Neutrophil (primary cell): ENCODE results near the gene GNLY.

Experiments
- H3K27ac ChIP-seq: fragments of 200-600 bp; sonication (generic); 2 replicates; pipeline ENCODE4 v1.5.1; 2016; ENCODE audit warnings: mild to moderate bottlenecking, moderate library complexity
- H3K27me3 ChIP-seq: fragments of 200-600 bp; sonication (generic); 2 replicates; pipeline ENCODE4 v1.6.0; 2016; ENCODE audit warnings: mild to moderate bottlenecking
- H3K36me3 ChIP-seq: fragments of 200-600 bp; sonication (generic); 2 replicates; pipeline ENCODE4 v1.5.1; 2017
- H3K4me1 ChIP-seq, 2 experiments: fragments of 200-600 bp in 1 of 2; sonication (generic) in 1 of 2; 1 replicate in 1 of 2; 2 replicates in 1 of 2; pipeline versions ENCODE4 v1.5.1 to v1.6.1; 2013 to 2016; ENCODE audit warnings: low read depth in 1 of 2, low read length in 1 of 2, mild to moderate bottlenecking in 1 of 2, moderate library complexity in 1 of 2; ENCODE audit not compliant: control insufficient read depth in 1 of 2, insufficient read depth in 1 of 2
- H3K4me3 ChIP-seq, 2 experiments: fragments of 200-600 bp in 1 of 2; sonication (generic) in 1 of 2; 1 replicate in 1 of 2; 2 replicates in 1 of 2; pipeline ENCODE4 v1.5.1; 2013 to 2016; ENCODE audit warnings: low read depth in 1 of 2, low read length in 1 of 2, mild to moderate bottlenecking in 1 of 2, moderate library complexity in 1 of 2
- H3K9me3 ChIP-seq: fragments of 200-600 bp; sonication (generic); 2 replicates; pipeline ENCODE4 v1.5.1; 2016
- CTCF ChIP-seq: fragments of 200-600 bp; sonication (generic); IDR thresholded peaks from 2 replicates; pipeline ENCODE4 v1.5.1; 2016; ENCODE audit warnings: antibody characterized with exemption

The GNLY gene

DNA sequence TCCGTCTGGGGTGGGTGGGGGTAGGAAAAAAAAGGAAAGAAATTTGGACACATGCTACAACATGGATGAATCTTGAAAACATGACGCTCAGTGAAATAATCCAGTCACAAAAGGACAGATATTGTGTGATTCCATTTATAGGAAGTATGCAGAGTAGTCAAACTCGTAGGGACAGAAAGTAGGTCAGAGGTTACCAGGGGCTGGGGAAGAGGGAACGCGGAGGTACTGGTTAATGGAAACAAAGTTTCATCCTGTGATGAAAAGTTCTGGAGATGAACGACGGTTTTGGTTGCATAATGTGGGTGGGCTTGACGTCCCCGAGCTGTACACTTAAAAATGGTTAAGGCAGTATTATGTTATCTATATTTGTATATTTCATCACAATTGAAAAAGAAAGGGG is 21.7 kb upstream of the GNLY start:
- no peak for TF ChIP-seq CTCF
- H3K27ac ChIP-seq = peak overlapping the region; percentile 62
- no peak overlapping the region for H3K4me3 ChIP-seq
- H3K36me3 ChIP-seq = no peaks in the 10 kb centered on the region
- no peaks in the 10 kb centered on the region for H3K9me3 ChIP-seq
- no peaks in the 10 kb centered on the region for H3K27me3 ChIP-seq
- peaks cover 62 to 65% of the 10 kb centered on the region in 2 experiments for H3K4me1 ChIP-seq

DNA sequence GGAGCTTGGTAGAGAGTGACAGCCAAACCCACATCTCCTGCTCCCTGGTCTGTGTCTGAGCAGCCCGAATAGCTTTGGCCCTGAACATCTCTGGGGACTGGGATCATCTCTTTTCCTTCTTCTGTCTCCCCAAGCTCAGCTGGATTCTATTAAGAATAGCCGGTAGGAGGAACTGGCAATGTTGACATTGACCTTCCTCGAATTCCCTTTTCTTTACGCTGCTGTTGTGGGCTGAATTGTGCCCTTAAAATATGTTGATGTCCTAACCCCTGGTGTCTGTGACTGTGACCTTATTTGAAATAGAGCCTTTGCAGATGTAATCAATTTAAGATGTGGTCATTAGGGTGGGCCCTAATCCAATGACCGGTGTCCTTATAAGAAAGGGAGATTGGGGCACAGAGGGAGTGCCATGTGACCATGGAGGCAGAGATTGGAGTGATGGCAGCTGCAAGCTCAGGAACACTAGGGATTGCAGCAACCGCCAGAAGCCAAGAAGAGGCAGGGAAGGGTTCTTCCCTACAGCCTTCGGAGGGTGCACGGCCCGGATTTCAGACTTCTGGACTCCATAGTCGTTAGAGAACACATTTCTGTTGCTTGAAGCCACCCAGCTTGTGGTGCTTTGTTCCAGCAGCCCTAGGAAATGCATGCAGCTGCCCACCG is 20.3 kb upstream of the GNLY start:
- Histone ChIP-seq H3K4me1 (peaks cover 52 to 58% of the 10 kb centered on the region in 2 experiments), H3K27ac (peak overlapping the region; percentile 62), H3K27me3 (no peaks in the 10 kb centered on the region), H3K4me3 (no peak overlapping the region), H3K36me3 (no peaks in the 10 kb centered on the region), H3K9me3 (no peaks in the 10 kb centered on the region)
- no peak for TF ChIP-seq CTCF

GRCh38 chr2:85674417-85674816 is 19.7 kb upstream of the GNLY start:
- peak overlapping the region; percentile 62 for H3K27ac ChIP-seq
- TF ChIP-seq CTCF = no peak
- no peaks in the 10 kb centered on the region for H3K36me3 ChIP-seq
- H3K27me3 ChIP-seq = no peaks in the 10 kb centered on the region
- no peak overlapping the region for H3K4me3 ChIP-seq
- peaks cover 58 to 61% of the 10 kb centered on the region in 2 experiments for H3K4me1 ChIP-seq
- no peaks in the 10 kb centered on the region for H3K9me3 ChIP-seq

DNA sequence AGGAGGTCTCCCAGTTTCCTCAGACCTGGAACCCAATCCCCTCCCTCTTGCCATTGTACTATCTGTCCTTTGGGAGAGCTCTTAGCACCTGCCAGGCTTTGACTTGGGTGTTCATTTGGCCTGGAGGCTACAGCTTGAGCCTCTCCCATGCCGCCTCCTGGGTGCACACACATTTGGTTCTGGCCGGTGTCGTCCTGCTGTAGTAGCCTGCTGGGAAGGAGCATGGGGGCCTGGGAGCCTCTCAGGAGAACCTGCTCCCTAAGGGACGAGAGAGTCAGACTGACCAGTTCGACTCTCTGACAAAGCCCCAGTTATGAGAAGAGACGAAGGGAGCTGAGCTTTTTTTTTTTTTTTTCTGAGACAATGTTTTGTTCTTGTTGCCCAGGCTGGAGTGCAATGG is 18.7 kb upstream of the GNLY start:
- no peak for TF ChIP-seq CTCF
- H3K36me3 ChIP-seq = no peaks in the 10 kb centered on the region
- peak overlapping the region; percentile 62 for H3K27ac ChIP-seq
- no peaks in the 10 kb centered on the region for H3K9me3 ChIP-seq
- H3K4me1 ChIP-seq = peaks cover 64 to 65% of the 10 kb centered on the region in 2 experiments
- H3K4me3 ChIP-seq = no peak overlapping the region
- no peaks in the 10 kb centered on the region for H3K27me3 ChIP-seq

GRCh38 chr2:85675866-85676548 is 18.2 kb upstream of the GNLY start:
- TF ChIP-seq CTCF = no peak
- Histone ChIP-seq H3K27me3 (no peaks in the 10 kb centered on the region), H3K4me3 (no peak overlapping the region), H3K4me1 (peaks cover 59 to 62% of the 10 kb centered on the region in 2 experiments), H3K36me3 (no peaks in the 10 kb centered on the region), H3K9me3 (no peaks in the 10 kb centered on the region), H3K27ac (no peak overlapping the region)
